Lower lobe of right lung (tissue), 2 donors: ENCODE measurements around the gene WFDC10B. TPM values are rescaled to one million over a fixed set of nuclear protein-coding genes. Genes with fewer than 3 reads are reported as not detected.
"Not testable (repeated sequence)": the region's sequence is repeated elsewhere in the genome, so short reads cannot be mapped to it uniquely, and the experiment has no call there.

ENCODE experiments used
- ATAC-seq, 2 donors: fragments of 200-7000 bp; cut with Tn5 transposase; one replicate each; pipeline ENCODE4 v1.9.1; 2020 to 2022; ENCODE audit warnings: mild to moderate bottlenecking in 2 of 2, moderate library complexity in 2 of 2
- DNase-seq: peaks from one replicate; pipeline ENCODE4 v3.0.0-alpha.2; 2020
- H3K27ac ChIP-seq: fragments of 200-600 bp; one replicate; pipeline ENCODE4 v1.8.0; 2022
- H3K27me3 ChIP-seq: fragments of 200-600 bp; one replicate; pipeline ENCODE4 v1.8.0; 2022; ENCODE audit warnings: low read depth
- H3K36me3 ChIP-seq: fragments of 200-600 bp; one replicate; pipeline ENCODE4 v1.8.0; 2022; ENCODE audit warnings: mild to moderate bottlenecking
- H3K4me1 ChIP-seq: fragments of 200-600 bp; one replicate; pipeline ENCODE4 v1.8.0; 2022
- H3K4me3 ChIP-seq: fragments of 200-600 bp; one replicate; pipeline ENCODE4 v1.8.0; 2022; ENCODE audit warnings: mild to moderate bottlenecking
- H3K9me3 ChIP-seq: fragments of 200-600 bp; one replicate; pipeline ENCODE4 v1.8.0; 2022
- CTCF ChIP-seq: fragments of 200-600 bp; IDR thresholded peaks from one replicate; pipeline ENCODE4 v1.8.0; 2022; ENCODE audit warnings: antibody characterized with exemption, mild to moderate bottlenecking
- intact Hi-C: fragments of 100-400 bp; cut with DNase I; formaldehyde crosslinking; loops from one replicate; pipeline ENCODE4 v1.11.0; 2022
- total RNA-seq: library from RNA; stranded (reverse); fragmentation: NEBNext Ultra II Directional; extraction: Animal tissue kit (Norgen Biotek cat#: 25700); gene quantifications from one replicate; pipeline ENCODE4 v1.2.1, GENCODE V29; 2021
- donor health status: DM: no; HTN: yes; CAD: no; lungs with severe emphysema.

Gene WFDC10B
- total RNA-seq, 1 donor from 2014 or later = 1.2 TPM

- DNase-seq = no peak
- intact Hi-C loops = no loop called here
- no peak for TF ChIP-seq CTCF
Measured at GRCh38 chr20:45735988-45736387, 31.2 kb upstream of the WFDC10B start.

GRCh38 chr20:45735552-45735951 lies 30.7 kb upstream of the WFDC10B start:
- Histone ChIP-seq H3K36me3 (no peaks in the 10 kb centered on the region), H3K4me3 (no peak overlapping the region), H3K27ac (no peak overlapping the region), H3K9me3 (peaks cover 8% of the 10 kb centered on the region), H3K4me1 (no peaks in the 10 kb centered on the region), H3K27me3 (no peaks in the 10 kb centered on the region)
- intact Hi-C loops = no loop called here
- DNase-seq = no peak
- no peak for ATAC-seq
- no peak for TF ChIP-seq CTCF

More at GRCh38 chr20:45735988-45736387, 31.2 kb upstream of the WFDC10B start:
- Histone ChIP-seq H3K4me3 (no peak overlapping the region), H3K36me3 (no peaks in the 10 kb centered on the region), H3K4me1 (no peaks in the 10 kb centered on the region), H3K27me3 (no peaks in the 10 kb centered on the region), H3K9me3 (peaks cover 8% of the 10 kb centered on the region), H3K27ac (no peak overlapping the region)
- ATAC-seq = no peak

- Histone ChIP-seq H3K27ac (no peak overlapping the region), H3K9me3 (peaks cover 8% of the 10 kb centered on the region), H3K4me1 (no peaks in the 10 kb centered on the region), H3K4me3 (no peak overlapping the region), H3K27me3 (no peaks in the 10 kb centered on the region), H3K36me3 (no peaks in the 10 kb centered on the region)
- ATAC-seq = no peak
- no peak for DNase-seq
- intact Hi-C loops = no loop called here
- no peak for TF ChIP-seq CTCF
Measured at GRCh38 chr20:45732199-45732598, 27.4 kb upstream of the WFDC10B start.

GRCh38 chr20:45727044-45727443 lies 22.2 kb upstream of the WFDC10B start:
- H3K9me3 ChIP-seq = peaks cover 6% of the 10 kb centered on the region
- no peak for DNase-seq
- H3K36me3 ChIP-seq = no peaks in the 10 kb centered on the region
- intact Hi-C loops = no loop called here
- H3K4me3 ChIP-seq = no peak overlapping the region
- H3K27ac ChIP-seq = no peak overlapping the region
- H3K27me3 ChIP-seq = no peaks in the 10 kb centered on the region
- no peak for TF ChIP-seq CTCF
- ATAC-seq = no peak
- H3K4me1 ChIP-seq = no peaks in the 10 kb centered on the region

GRCh38 chr20:45725134-45725533 lies 20.3 kb upstream of the WFDC10B start:
- no peak for TF ChIP-seq CTCF
- peak in 1 of 2 donors; percentile 45 for ATAC-seq
- no peak for DNase-seq

GRCh38 chr20:45722047-45722446 lies 17.2 kb upstream of the WFDC10B start, which contains the start of gene SPINT4:
Gene SPINT4, plus strand, starts transcription at chr20:45722347. Its CDS starts 21 bp downstream, at chr20:45722368.
- DNase-seq = no peak
- TF ChIP-seq CTCF = no peak
- ATAC-seq = no peak
- Histone ChIP-seq H3K36me3 (no peaks in the 10 kb centered on the region), H3K27me3 (no peaks in the 10 kb centered on the region), H3K27ac (no peak within 1 kb of the TSS), H3K4me3 (no peak within 1 kb of the TSS), H3K9me3 (peaks cover 2% of the 10 kb centered on the region), H3K4me1 (no peaks in the 10 kb centered on the region)
- intact Hi-C loops = no loop called here

More at GRCh38 chr20:45725134-45725533, 20.3 kb upstream of the WFDC10B start:
- Histone ChIP-seq H3K9me3 (no peaks in the 10 kb centered on the region), H3K4me1 (no peaks in the 10 kb centered on the region), H3K4me3 (no peak overlapping the region), H3K27me3 (no peaks in the 10 kb centered on the region), H3K27ac (no peak overlapping the region), H3K36me3 (no peaks in the 10 kb centered on the region)
- intact Hi-C loops = no loop called here

GRCh38 chr20:45716141-45716688 lies 11.4 kb upstream of the WFDC10B start:
- H3K27ac ChIP-seq, H3K36me3 ChIP-seq, DNase-seq, H3K4me1 ChIP-seq, H3K4me3 ChIP-seq, H3K27me3 ChIP-seq, ATAC-seq, intact Hi-C loops, H3K9me3 ChIP-seq: not testable (repeated sequence)
